HG02588 (cell line): ENCODE data around the gene ZSCAN4.

Experiments used
- ATAC-seq: cut with Tn5 transposase; IDR thresholded peaks from one replicate; pipeline ENCODE4 v1.9.1; 2021; ENCODE audit warnings: mild to moderate bottlenecking, moderate library complexity; ENCODE audit not compliant: unreplicated experiment

The ZSCAN4 gene

DNA sequence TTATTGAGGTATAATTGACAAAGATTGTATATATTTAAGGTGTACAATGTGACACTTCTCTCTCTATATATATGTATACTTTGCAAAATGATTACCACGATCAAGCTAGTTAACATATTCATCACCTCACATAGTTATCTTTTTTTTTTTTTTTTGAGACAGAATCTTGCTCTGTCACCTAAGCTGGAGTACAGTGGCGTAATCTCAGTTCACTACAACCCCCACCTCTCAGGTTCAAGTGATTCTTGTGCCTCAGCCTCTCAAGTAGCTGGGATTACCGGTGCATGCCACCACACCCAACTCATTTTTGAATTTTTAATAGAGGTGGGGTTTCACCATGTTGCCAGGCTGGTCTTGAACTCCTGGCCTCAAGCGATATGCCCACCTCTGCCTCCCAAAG is 3.7 kb downstream of the ZSCAN4 start:
- no peak for ATAC-seq

DNA sequence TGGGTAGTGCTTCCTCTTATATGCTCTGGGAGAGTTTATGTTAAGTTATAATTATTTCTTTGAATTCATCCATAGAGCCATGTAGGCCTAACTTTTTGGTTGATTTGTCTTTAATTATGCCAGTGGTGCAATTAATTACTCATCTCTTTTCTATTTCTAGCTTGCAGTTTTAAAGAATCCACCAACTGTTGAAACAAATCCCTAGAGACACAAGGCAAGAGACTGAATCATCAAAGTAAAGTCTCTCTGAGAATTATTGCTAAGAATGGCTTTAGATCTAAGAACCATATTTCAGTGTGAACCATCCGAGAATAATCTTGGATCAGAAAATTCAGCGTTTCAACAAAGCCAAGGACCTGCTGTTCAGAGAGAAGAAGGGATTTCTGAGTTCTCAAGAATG is 7.1 kb downstream of the ZSCAN4 start:
- ATAC-seq = no peak

DNA sequence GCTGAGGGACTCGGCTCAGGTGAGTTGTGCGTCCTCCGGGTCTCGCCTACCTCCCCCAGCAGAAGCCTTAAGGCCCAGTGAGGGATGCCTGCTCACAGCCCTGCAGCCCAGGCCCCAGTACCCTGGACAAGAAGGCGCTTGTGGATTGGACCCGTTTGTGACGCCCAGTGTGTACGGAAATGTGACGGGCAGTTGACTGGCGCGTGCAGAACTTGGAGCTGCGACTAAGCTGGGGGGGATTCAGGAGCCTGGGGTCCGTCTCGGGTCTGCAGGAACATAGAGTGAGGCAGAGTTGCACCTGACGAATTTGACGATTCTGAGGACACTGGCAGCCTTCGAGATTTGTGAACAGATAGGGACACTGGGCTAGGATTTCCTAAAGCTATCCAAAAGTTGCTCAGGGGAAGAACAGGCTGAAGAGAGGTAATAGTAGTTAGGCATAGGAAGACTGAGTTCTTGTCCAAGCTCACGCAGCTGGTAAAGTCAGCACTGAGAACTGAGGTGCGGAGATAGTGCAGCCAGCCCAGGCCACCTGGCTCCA is 13.6 kb downstream of the ZSCAN4 start:
- no peak for ATAC-seq

DNA sequence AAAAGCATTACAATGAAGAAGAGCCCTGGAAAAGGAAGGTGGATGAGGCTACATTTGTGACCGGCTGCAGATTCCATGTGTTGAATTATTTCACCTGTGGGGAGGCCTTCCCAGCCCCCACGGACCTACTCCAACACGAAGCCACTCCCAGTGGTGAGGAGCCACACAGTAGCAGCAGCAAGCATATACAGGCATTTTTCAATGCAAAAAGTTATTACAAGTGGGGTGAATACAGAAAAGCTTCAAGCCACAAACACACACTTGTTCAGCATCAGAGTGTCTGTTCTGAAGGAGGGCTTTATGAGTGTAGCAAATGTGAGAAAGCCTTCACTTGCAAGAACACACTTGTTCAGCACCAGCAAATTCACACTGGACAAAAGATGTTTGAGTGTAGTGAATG is 18.0 kb downstream of the ZSCAN4 start:
- ATAC-seq = no peak

DNA sequence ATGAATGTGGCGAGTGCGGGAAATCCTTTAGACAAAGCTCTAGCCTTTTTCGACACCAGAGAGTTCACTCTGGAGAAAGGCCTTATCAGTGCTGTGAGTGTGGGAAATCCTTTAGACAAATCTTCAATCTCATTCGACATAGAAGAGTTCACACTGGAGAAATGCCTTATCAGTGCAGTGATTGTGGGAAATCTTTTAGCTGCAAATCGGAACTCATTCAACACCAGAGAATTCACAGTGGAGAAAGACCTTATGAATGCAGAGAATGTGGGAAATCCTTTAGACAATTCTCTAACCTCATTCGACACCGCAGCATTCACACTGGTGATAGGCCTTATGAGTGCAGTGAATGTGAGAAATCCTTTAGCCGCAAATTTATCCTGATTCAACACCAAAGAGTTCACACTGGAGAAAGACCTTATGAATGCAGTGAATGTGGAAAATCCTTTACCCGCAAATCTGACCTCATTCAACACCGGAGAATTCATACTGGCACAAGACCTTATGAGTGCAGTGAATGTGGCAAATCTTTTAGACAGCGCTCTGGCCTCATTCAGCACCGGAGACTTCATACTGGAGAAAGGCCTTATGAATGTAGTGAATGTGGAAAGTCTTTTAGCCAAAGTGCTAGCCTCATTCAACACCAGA is 18.8 kb downstream of the ZSCAN4 start:
- ATAC-seq = no peak

DNA sequence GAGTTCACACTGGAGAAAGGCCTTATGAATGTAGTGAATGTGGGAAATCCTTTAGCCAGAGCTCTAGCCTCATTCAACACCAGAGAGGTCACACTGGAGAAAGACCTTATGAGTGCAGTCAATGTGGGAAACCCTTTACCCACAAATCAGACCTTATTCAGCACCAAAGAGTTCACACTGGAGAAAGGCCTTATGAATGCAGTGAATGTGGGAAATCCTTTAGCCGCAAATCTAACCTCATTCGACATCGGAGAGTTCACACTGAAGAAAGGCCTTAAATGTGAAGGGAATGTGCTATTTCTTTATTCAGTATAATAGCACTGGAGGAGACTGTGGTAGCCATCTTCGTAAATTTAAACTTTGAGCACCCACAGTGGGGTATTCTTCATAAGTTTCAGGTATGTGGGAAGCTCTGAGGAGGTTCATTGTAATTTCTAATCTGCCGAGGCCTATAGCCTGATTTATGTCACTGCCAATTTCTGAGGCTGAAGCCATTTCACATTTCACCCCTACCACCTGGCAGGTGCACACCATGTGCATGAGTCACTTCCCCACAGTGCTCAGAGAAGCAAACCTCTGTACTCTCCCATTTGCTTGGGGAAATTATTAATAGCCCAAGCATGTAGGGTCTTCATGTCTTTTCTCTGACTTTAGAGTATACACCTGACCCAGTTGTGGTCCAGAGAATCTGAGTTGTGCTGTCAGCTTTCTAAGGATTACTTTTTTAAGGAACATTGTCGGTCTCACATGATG is 19.5 kb downstream of the ZSCAN4 start:
- ATAC-seq = no peak

DNA sequence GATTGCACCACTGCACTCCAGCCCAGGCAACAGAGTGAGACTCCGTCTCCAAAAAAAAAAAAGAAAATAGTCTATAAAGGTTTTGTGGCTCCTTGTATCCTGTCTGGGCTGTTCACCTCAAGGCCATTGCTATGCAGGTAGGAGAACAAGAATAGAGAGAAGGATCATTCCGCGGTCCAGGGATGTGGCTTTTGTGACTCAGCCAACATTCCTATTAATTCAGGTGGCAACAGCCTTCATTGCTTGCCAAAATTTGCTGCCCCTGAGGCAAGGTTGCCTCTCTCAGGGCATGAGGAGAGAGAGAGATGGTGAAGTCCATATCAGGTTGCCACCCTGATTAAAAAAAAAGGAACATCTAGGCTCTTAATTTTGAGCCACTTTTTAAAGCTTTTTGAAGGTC is 21.0 kb downstream of the ZSCAN4 start:
- no peak for ATAC-seq

DNA sequence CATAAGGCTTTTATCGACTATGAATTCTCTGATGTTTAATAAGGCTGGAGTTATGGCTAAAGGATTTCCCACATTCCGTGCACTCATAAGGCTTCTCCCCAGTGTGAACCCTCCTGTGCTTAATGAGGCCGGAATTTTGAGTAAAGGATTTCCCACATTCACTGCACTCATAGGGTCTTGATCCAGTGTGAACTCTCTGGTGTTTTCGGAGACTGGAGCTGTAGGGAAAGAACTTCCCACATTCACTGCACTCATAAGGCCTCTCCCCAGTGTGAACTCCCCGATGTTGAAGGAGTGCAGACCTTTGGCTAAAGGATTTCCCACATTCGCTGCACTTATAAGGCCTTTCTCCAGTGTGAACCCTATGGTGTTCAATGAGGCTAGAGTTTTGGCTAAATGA is 32.9 kb downstream of the ZSCAN4 start:
- ATAC-seq = no peak

DNA sequence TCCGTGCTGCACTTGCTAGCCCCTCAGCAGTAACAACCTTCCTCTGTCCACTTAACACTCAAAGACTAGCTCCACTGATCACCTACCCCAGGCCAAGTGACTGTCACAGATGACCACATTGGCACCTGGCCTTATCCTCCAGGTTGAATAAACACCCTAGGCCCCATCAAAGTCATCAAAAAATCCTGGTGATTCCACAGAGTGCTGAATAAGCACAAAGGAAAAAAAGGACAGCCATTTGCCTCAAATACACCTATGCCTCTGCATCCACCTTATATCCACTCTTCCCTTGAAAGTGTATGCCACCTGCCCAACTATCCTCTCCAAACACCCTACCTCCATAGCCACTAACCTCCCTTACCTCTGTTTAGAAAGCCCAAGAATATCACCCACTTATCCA is 37.6 kb downstream of the ZSCAN4 start:
- no peak for ATAC-seq

DNA sequence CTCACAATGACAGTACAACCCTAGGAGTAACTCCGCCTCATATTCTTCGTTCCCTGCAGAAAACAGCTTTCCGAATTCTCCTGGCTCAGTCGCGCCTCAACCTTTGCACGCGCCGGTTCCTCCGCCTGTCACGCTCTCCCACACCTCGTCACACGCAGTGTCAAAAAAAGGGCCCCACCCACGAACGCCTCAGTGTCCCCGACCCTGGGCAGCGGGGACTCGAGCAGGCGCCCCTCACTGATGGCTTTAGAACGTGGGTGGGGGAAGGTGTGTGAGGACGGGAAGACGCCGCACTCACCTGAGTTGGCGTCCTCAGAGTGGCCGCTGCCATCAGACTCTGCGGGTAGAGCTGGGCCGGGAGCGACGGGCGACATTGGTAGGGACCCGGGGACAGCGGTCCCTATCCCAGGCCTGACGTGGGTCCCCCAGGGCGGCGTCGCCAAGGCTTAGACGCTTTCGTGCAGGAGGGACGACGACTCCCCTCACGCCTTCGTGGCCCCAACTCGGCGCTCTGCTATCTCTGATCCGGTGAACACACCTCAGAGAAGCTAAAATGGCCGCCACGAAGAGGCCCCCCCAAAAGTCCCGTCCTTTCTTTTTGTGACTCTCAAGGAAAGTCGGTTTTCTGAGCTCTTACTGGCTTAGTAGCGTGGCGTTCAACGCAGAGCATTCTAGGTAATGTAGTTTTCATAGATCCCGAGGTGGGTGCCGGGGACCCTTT is 40.1 kb downstream of the ZSCAN4 start, which contains the start of gene ZNF154:
ZNF154 (minus strand) TSS at position 564 of the 721 bp plus-strand sequence; CDS start at position 331, 233 bp downstream.
- no peak for ATAC-seq

DNA sequence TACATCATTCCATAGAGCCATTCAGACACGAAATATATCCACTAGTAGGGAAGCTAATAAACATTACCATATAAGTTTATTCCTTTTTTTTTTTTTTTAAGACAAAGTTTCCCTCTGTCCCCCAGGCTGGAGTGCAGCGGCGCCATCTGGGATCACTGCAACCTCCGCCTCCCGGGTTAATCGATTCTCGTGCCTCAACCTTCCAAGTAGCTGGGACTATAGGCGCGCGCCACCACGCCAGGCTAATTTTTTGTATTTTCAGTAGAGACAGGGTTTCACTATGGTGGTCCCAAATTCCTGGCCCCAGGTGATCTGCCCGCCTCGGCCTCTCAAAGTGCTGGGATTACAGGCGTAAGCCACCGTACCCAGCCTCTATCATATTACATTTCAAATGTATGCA is 40.9 kb downstream of the ZSCAN4 start:
- no peak for ATAC-seq

DNA sequence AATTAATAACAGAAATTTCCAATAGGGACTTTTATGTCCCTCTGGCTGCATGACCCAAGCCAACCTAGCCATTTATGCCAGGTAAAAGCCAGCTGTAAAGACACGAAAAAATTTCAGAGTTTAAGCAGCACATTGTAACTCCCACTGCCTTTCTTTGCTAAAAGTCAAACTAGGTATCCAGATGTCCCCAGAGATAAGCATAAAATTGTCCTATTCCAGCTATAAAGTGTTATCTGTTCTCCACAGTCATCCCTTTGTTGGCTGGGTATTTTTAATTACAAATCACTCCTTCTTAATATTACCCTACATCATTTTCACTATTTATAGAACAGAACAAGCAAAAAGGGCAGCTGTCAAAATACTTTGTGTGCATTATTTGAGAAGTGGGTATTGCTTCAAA is 43.5 kb downstream of the ZSCAN4 start:
- no peak for ATAC-seq

DNA sequence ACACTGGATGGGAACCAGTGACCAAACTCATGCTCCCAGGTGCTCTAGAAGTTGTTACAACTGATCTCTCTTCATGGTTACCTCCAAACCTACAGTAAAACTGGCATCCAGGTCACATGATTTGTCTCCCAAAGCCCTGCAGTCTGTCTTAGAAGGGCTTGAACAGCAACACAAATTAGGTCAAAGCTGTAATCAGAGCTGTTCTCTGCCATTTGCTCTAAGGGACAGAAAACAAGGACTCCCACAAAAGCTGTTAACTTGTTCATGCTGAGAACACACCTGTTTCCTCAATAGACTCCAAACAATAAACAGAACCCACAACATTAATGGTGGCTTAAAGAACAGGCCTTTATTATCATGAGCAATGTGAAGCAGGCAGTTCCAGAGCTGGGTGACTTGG is 50.7 kb downstream of the ZSCAN4 start:
- ATAC-seq = no peak

DNA sequence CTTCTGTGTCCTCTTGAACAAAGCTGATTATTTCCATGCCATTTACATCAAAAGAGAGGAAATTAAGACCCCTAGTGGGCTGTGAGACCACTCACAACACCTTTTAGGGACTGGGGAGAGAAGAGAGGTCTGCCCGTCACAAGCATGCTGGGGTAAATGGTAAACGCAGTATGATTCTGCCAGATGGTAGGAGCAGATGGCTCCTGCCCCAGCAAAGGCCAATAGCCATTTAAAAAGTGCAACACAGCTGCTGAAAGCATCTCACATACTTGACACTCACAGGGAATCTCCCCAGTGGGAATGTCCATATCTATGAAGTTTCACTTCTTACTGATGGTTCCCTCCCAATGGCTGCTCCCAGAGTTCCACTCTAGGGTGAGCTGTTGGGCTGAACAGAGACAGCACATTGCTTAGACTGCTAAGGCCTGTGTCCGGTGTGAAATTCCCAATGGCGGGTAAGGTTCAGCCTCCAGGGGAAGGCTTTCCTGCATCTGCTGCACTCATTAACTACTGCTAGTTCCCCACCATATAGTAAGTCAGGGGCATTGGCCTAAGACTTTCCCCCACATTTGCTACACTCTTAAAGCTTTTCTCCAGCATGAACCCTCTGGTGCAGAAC is 51.3 kb downstream of the ZSCAN4 start:
- no peak for ATAC-seq

DNA sequence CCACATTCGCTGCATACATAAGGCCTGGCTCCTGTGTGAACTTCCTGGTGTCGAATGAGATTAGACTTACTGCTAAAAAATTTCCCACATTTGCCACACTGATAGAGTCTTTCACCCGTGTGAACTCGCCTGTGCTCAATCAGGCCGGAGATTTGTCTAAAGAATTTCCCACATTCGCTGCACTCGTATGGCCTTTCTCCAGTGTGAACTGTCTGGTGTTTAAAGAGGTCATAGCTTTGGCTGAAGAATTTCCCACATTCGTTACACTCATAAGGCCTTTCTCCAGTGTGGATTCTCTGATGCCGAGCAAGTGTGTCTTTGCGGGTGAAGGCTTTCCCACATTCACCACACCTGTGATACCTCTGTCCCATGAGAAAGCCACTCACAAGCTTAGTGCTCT is 52.1 kb downstream of the ZSCAN4 start:
- ATAC-seq = no peak
